Smooth muscle cell (in vitro differentiated cells): ENCODE measurements around the gene NIM1K. TPM values are rescaled to one million over a fixed set of nuclear protein-coding genes. Genes with fewer than 3 reads are reported as not detected.
"Not testable (repeated sequence)": the region's sequence is repeated elsewhere in the genome, so short reads cannot be mapped to it uniquely, and the experiment has no call there.

Experiments
- DNase-seq: peaks from one replicate; lab custom pipeline; 2025; ENCODE audit not compliant: unreplicated experiment; lab: John Stamatoyannopoulos, UW
- H2AFZ ChIP-seq: fragments of 200-600 bp; sonication (generic); 2 replicates; pipeline ENCODE4 v1.6.0; 2016; ENCODE audit warnings: antibody characterized with exemption, low read depth, mild to moderate bottlenecking
- H3F3A ChIP-seq: fragments of 200-600 bp; sonication (generic); 2 replicates; pipeline ENCODE4 v1.6.0; 2017; ENCODE audit warnings: antibody characterized with exemption, low read depth
- H3K27ac ChIP-seq: fragments of 200-600 bp; sonication (generic); 2 replicates; pipeline ENCODE4 v1.5.1; 2016; ENCODE audit warnings: low read depth, mild to moderate bottlenecking
- H3K27me3 ChIP-seq: fragments of 200-600 bp; sonication (generic); 2 replicates; pipeline ENCODE4 v1.6.1; 2016; ENCODE audit warnings: low read depth, mild to moderate bottlenecking
- H3K36me3 ChIP-seq: fragments of 200-600 bp; sonication (generic); 2 replicates; pipeline ENCODE4 v1.5.1; 2016; ENCODE audit warnings: low read depth
- H3K4me1 ChIP-seq: fragments of 200-600 bp; sonication (generic); 2 replicates; pipeline ENCODE4 v1.5.1; 2016; ENCODE audit warnings: low read depth
- H3K4me2 ChIP-seq: fragments of 200-600 bp; sonication (generic); 2 replicates; pipeline ENCODE4 v1.6.0; 2016; ENCODE audit warnings: mild to moderate bottlenecking
- H3K4me3 ChIP-seq: fragments of 200-600 bp; sonication (generic); 2 replicates; pipeline ENCODE4 v1.5.1; 2016; ENCODE audit warnings: mild to moderate bottlenecking
- H3K79me2 ChIP-seq: fragments of 200-600 bp; sonication (generic); 2 replicates; pipeline ENCODE4 v1.6.0; 2016; ENCODE audit warnings: low read depth, mild to moderate bottlenecking
- H3K9ac ChIP-seq: fragments of 200-600 bp; sonication (generic); 2 replicates; pipeline ENCODE4 v1.6.0; 2016; ENCODE audit warnings: low read depth
- H3K9me3 ChIP-seq: fragments of 200-600 bp; sonication (generic); replicated peaks from 2 replicates; pipeline ENCODE4 v1.5.1; 2016; ENCODE audit warnings: low read depth
- H4K20me1 ChIP-seq: fragments of 200-600 bp; sonication (generic); 2 replicates; pipeline ENCODE4 v1.6.0; 2016; ENCODE audit warnings: low read depth
- WGBS: methylation state at CpG from one replicate; pipeline ENCODE4 v1.1.7; 2016; ENCODE audit warnings: low lambda C conversion rate; 5-methylcytosine and 5-hydroxymethylcytosine counted together
- polyA plus RNA-seq: library from polyadenylated mRNA; unstranded; fragments of >200 nt; fragmentation: Nextera tagmentation; extraction: Ambion mirVana; gene quantifications from 2 replicates; pipeline ENCODE4 v1.2.1, GENCODE V29; 2016
- total RNA-seq: library from RNA; depleted of rRNA; stranded (reverse); fragments of >200 nt; gene quantifications from 2 replicates; pipeline ENCODE4 v1.2.3, GENCODE V29; 2014
- TF ChIP-seq, protein P1 (sequence below): fragments of 200-600 bp; sonication (generic); IDR thresholded peaks from 2 replicates; pipeline ENCODE4 v1.5.1; 2017; ENCODE audit warnings: borderline replicate concordance, mild to moderate bottlenecking, antibody characterized with exemption; ENCODE audit not compliant: insufficient read depth, poor library complexity, severe bottlenecking

The NIM1K gene
- total and polyA plus RNA-seq, 2 experiments from 2014 or later: 0.17 to 0.54 TPM

- Histone ChIP-seq H2AFZ (no peak overlapping the region), H3K4me1 (no peaks in the 10 kb centered on the region), H3K27ac (no peak overlapping the region), H3K4me2 (no peak overlapping the region), H4K20me1 (peaks cover 4% of the 10 kb centered on the region), H3K9me3 (no peaks in the 10 kb centered on the region), H3K27me3 (no peaks in the 10 kb centered on the region), H3K79me2 (peaks cover 5% of the 10 kb centered on the region), H3K4me3 (no peak overlapping the region), H3K9ac (no peak overlapping the region), H3K36me3 (peaks cover 15% of the 10 kb centered on the region), H3F3A (no peaks in the 10 kb centered on the region)
- TF ChIP-seq, protein P1, sequence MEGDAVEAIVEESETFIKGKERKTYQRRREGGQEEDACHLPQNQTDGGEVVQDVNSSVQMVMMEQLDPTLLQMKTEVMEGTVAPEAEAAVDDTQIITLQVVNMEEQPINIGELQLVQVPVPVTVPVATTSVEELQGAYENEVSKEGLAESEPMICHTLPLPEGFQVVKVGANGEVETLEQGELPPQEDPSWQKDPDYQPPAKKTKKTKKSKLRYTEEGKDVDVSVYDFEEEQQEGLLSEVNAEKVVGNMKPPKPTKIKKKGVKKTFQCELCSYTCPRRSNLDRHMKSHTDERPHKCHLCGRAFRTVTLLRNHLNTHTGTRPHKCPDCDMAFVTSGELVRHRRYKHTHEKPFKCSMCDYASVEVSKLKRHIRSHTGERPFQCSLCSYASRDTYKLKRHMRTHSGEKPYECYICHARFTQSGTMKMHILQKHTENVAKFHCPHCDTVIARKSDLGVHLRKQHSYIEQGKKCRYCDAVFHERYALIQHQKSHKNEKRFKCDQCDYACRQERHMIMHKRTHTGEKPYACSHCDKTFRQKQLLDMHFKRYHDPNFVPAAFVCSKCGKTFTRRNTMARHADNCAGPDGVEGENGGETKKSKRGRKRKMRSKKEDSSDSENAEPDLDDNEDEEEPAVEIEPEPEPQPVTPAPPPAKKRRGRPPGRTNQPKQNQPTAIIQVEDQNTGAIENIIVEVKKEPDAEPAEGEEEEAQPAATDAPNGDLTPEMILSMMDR: no peak
- 96% methylated on average over 7 of the region's 7 CpGs for WGBS
- DNase-seq: no peak
These were observed 17.4 kb upstream of the NIM1K start for GRCh38 chr5:43174586-43174985.

- H3K36me3 ChIP-seq: peaks cover 3% of the 10 kb centered on the region
- WGBS: 92% methylated on average over 7 of the region's 7 CpGs
- no peak for DNase-seq
- H3K27me3 ChIP-seq: no peaks in the 10 kb centered on the region
- no peak overlapping the region for H3K4me2 ChIP-seq
- H2AFZ ChIP-seq: no peak overlapping the region
- no peak overlapping the region for H3K4me3 ChIP-seq
- H3K9ac ChIP-seq: no peak overlapping the region
- H4K20me1 ChIP-seq: no peaks in the 10 kb centered on the region
- H3K27ac ChIP-seq: no peak overlapping the region
- H3K79me2 ChIP-seq: no peaks in the 10 kb centered on the region
- no peaks in the 10 kb centered on the region for H3K4me1 ChIP-seq
- TF ChIP-seq, protein P1: no peak
- no peaks in the 10 kb centered on the region for H3K9me3 ChIP-seq
- no peaks in the 10 kb centered on the region for H3F3A ChIP-seq
These were observed 12.2 kb upstream of the NIM1K start for GRCh38 chr5:43179836-43180235.

DNA sequence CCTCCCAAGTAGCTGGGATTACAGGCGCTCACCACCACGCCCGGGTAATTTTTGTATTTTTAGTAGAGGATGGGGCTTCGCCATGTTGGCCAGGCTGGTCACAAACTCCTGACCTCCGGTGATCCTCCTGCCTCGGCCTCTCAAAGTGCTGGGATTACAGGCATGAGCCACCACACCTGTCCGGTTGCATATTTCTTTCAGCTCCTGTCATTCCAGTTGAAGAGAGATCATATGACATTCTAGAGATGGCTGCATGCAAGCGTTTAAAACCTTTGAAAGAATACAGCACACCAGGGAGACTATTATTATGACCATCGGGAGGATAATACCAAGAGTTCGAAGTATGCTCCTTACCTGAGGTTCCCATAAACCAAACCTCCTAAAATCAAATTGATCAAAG lies 9.6 kb upstream of the NIM1K start:
- H3K9me3 ChIP-seq: no peaks in the 10 kb centered on the region
- H4K20me1 ChIP-seq: no peaks in the 10 kb centered on the region
- no peak for DNase-seq
- no peak overlapping the region for H3K4me3 ChIP-seq
- H3K4me1 ChIP-seq: no peaks in the 10 kb centered on the region
- no peak overlapping the region for H2AFZ ChIP-seq
- H3K79me2 ChIP-seq: no peaks in the 10 kb centered on the region
- no peaks in the 10 kb centered on the region for H3K36me3 ChIP-seq
- WGBS: 96% methylated on average over 10 of the region's 10 CpGs
- no peaks in the 10 kb centered on the region for H3F3A ChIP-seq
- TF ChIP-seq, protein P1: no peak
- H3K4me2 ChIP-seq: no peak overlapping the region
- no peak overlapping the region for H3K27ac ChIP-seq
- no peak overlapping the region for H3K9ac ChIP-seq
- no peaks in the 10 kb centered on the region for H3K27me3 ChIP-seq

DNA sequence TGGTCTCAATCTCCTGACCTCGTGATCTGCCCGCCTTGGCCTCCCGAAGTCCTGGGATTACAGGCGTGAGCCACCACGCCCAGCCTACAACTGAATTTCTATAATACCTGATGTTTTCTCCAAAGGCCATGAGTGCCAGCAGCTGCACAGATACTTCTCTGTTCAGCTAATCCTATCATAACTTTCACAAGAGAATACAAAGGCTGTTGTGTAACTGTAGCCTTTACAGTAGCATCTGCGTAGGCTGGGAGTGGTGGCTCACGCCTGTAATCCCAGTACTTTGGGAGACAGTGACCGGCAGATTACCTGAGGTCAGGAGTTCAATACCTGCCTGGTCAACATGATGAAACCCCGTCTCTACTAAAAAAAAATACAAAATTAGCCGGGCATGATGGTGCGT lies 8.9 kb upstream of the NIM1K start:
- 94% methylated on average over 11 of the region's 11 CpGs for WGBS
- not testable (repeated sequence) for H2AFZ ChIP-seq

More for the DNA sequence above, 8.9 kb upstream of the NIM1K start:
- H3F3A ChIP-seq, DNase-seq, H3K79me2 ChIP-seq, H3K9ac ChIP-seq, H3K27me3 ChIP-seq, H3K36me3 ChIP-seq, H3K9me3 ChIP-seq, H3K4me1 ChIP-seq, H3K27ac ChIP-seq, H3K4me3 ChIP-seq, H4K20me1 ChIP-seq, H3K4me2 ChIP-seq: not testable (repeated sequence)
